Keratinocyte (primary cell): ENCODE data around the gene NUMBL. TPM values are rescaled to one million over a fixed set of nuclear protein-coding genes. Genes with fewer than 3 reads are reported as not detected.

ENCODE experiments used
- DNase-seq: peaks from one replicate; pipeline ENCODE4 v3.0.0-alpha.2; 2011; ENCODE audit warnings: low read depth, missing footprints, low spot score
- FAIRE-seq: peaks from 2 replicates; lab custom pipeline; 2011; peaks lifted over from hg19 to GRCh38; lab: Jason Lieb, UNC
- H2AFZ ChIP-seq: 2 replicates; pipeline ENCODE4 v1.6.0; 2012; ENCODE audit warnings: low read length, control low read depth, inconsistent platforms; ENCODE audit not compliant: control insufficient read depth
- H3K27ac ChIP-seq: 2 replicates; pipeline ENCODE4 v1.5.1; 2011; ENCODE audit warnings: low read length; ENCODE audit not compliant: control insufficient read depth, insufficient read depth
- H3K27me3 ChIP-seq: 3 replicates; pipeline ENCODE4 v1.6.0; 2011; ENCODE audit warnings: low read length; ENCODE audit not compliant: control insufficient read depth, insufficient read depth; ENCODE audit errors: extremely low read depth
- H3K36me3 ChIP-seq, 2 experiments: 2 replicates in 1 of 2; 3 replicates in 1 of 2; pipeline ENCODE4 v1.5.1; 2011; ENCODE audit warnings: low read length in 2 of 2, mild to moderate bottlenecking in 1 of 2; ENCODE audit not compliant: control insufficient read depth in 2 of 2, insufficient read depth in 2 of 2; ENCODE audit errors: extremely low read depth in 1 of 2
- H3K4me1 ChIP-seq: 3 replicates; pipeline ENCODE4 v1.5.1; 2011; ENCODE audit warnings: low read length; ENCODE audit not compliant: control insufficient read depth, insufficient read depth; ENCODE audit errors: extremely low read depth
- H3K4me2 ChIP-seq: 3 replicates; pipeline ENCODE4 v1.6.0; 2011; ENCODE audit warnings: low read depth, low read length; ENCODE audit not compliant: control insufficient read depth, insufficient read depth; ENCODE audit errors: extremely low read depth
- H3K4me3 ChIP-seq, 3 experiments: fragments of 200-600 bp in 1 of 3; sonication (generic) in 1 of 3; 2 replicates in 2 of 3; 3 replicates in 1 of 3; pipeline ENCODE4 v1.5.1; 2011 to 2016; ENCODE audit warnings: low read length in 3 of 3, mild to moderate bottlenecking in 3 of 3, control low read depth in 2 of 3, inconsistent platforms in 1 of 3, low read depth in 1 of 3, mixed read lengths in 1 of 3, mixed run types in 1 of 3, moderate library complexity in 1 of 3; ENCODE audit not compliant: control insufficient read depth in 2 of 3, insufficient read depth in 2 of 3; ENCODE audit errors: extremely low read depth in 1 of 3
- H3K79me2 ChIP-seq: 2 replicates; pipeline ENCODE4 v1.6.0; 2012; ENCODE audit warnings: low read length; ENCODE audit not compliant: control insufficient read depth, insufficient read depth
- H3K9ac ChIP-seq: 3 replicates; pipeline ENCODE4 v1.6.0; 2011; ENCODE audit warnings: low read length; ENCODE audit not compliant: control insufficient read depth, insufficient read depth; ENCODE audit errors: extremely low read depth
- H3K9me1 ChIP-seq: 3 replicates; pipeline ENCODE4 v1.6.0; 2011; ENCODE audit warnings: low read length; ENCODE audit not compliant: control insufficient read depth, insufficient read depth; ENCODE audit errors: extremely low read depth
- H3K9me3 ChIP-seq: 2 replicates; pipeline ENCODE4 v1.5.1; 2012; ENCODE audit warnings: low read depth, low read length; ENCODE audit not compliant: control insufficient read depth
- H4K20me1 ChIP-seq: 3 replicates; pipeline ENCODE4 v1.6.0; 2011; ENCODE audit warnings: low read length; ENCODE audit not compliant: control insufficient read depth, insufficient read depth; ENCODE audit errors: extremely low read depth
- EZH2 ChIP-seq: IDR thresholded peaks from one replicate; pipeline ENCODE4 v1.6.1; 2012; ENCODE audit warnings: inconsistent platforms, mild to moderate bottlenecking, low read length, moderate library complexity
- dilution Hi-C: fragments of 300-500 bp; cut with MboI; formaldehyde crosslinking; loops from one replicate; pipeline ENCODE4 v1.7.0; 2020; ENCODE audit warnings: low sequenced_read_pairs; ENCODE audit not compliant: extremely low pct_ligation_motif_present
- polyA plus RNA-seq, 5 experiments: library from polyadenylated mRNA; depleted of rRNA in 3 of 5; stranded (reverse) in 3 of 5; stranded (forward) in 1 of 5; unstranded in 1 of 5; fragments of >200 nt; gene quantifications; 1 replicate in 1 of 5; 2 replicates in 3 of 5; 3 replicates in 1 of 5; pipeline versions ENCODE4 v1.2.1 to v1.2.3, GENCODE V29; 2011 to 2012; ENCODE audit warnings: missing spikeins in 2 of 5, low read depth in 1 of 5, low replicate concordance in 1 of 5
- TF ChIP-seq, protein P1 (sequence below), 3 experiments: IDR thresholded peaks in 1 of 3; conservative IDR thresholded peaks in 1 of 3; optimal IDR thresholded peaks in 1 of 3; 2 replicates in 2 of 3; 3 replicates in 1 of 3; pipeline versions ENCODE3 to v1.5.1; 2011; ENCODE audit warnings: low read length in 3 of 3, mild to moderate bottlenecking in 3 of 3, moderate library complexity in 2 of 3, control low read depth in 1 of 3, inconsistent platforms in 1 of 3; ENCODE audit not compliant: insufficient read depth in 2 of 3; ENCODE audit errors: extremely low read depth in 1 of 3

The NUMBL gene
- polyA plus RNA-seq, 1 donor (not counting 4 experiments of a cell fraction or from before 2014, with no cell fraction given) = 5.7 TPM

DNA sequence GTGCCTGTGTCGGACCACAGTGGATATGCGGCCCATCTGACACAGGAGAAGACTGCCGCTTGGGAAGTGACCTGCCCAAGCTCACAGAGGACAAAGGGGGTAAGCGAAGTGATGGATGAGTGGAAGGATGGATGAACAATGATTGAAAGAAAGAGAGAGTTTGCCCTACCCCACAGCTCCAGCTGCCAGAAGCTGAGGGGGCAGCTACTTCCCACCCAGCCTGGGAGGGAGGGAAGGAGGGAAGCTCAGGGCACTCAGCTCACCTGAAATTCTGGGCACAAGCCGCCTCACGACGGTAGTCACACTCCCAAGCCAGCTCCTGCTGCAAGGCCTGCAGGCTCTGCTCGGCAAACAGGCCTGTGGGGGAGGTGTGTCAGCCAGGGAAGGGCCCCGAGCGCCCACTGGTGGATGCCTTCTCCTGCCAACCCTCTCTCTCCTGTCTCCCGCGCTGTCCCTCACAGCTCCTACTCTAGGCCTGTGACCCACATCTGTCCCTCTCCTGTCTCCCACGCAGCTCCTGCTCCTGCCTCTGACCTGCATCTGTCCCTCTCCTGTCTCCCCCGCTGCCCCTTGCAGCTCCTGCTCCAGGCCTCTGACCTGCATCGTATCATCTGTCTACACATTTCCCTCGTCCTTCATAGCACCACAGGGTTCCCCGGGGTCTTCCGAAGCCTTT, 12.0 kb upstream of the NUMBL start:
- no peaks in the 10 kb centered on the region for H3K9me1 ChIP-seq
- no peaks in the 10 kb centered on the region for H3K27me3 ChIP-seq
- H3K9ac ChIP-seq = no peak overlapping the region
- no peaks in the 10 kb centered on the region for H3K9me3 ChIP-seq
- H3K4me2 ChIP-seq = no peak overlapping the region
- no peak overlapping the region for H3K27ac ChIP-seq
- no peak overlapping the region for H2AFZ ChIP-seq
- no peaks in the 10 kb centered on the region for H3K79me2 ChIP-seq
- DNase-seq = no peak
- H4K20me1 ChIP-seq = no peaks in the 10 kb centered on the region
- no peak overlapping the region for H3K4me3 ChIP-seq
- FAIRE-seq = no peak
- dilution Hi-C loops = no loop called here
- TF ChIP-seq EZH2 = no peak
- TF ChIP-seq, protein P1, sequence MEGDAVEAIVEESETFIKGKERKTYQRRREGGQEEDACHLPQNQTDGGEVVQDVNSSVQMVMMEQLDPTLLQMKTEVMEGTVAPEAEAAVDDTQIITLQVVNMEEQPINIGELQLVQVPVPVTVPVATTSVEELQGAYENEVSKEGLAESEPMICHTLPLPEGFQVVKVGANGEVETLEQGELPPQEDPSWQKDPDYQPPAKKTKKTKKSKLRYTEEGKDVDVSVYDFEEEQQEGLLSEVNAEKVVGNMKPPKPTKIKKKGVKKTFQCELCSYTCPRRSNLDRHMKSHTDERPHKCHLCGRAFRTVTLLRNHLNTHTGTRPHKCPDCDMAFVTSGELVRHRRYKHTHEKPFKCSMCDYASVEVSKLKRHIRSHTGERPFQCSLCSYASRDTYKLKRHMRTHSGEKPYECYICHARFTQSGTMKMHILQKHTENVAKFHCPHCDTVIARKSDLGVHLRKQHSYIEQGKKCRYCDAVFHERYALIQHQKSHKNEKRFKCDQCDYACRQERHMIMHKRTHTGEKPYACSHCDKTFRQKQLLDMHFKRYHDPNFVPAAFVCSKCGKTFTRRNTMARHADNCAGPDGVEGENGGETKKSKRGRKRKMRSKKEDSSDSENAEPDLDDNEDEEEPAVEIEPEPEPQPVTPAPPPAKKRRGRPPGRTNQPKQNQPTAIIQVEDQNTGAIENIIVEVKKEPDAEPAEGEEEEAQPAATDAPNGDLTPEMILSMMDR (optimal IDR thresholded peaks at IDR 0.05 in 1 of 3, IDR thresholded peaks at IDR 0.05 in 1 of 3, conservative IDR thresholded peaks at IDR 0.05 in 1 of 3; ENCODE audit: extremely low read depth in 1 of 3, insufficient read depth in 2 of 3, low read length in 3 of 3) = peak; percentile 45 to 88 (median 79)
- peaks cover 21 to 32% of the 10 kb centered on the region in 2 experiments for H3K36me3 ChIP-seq
- no peaks in the 10 kb centered on the region for H3K4me1 ChIP-seq

DNA sequence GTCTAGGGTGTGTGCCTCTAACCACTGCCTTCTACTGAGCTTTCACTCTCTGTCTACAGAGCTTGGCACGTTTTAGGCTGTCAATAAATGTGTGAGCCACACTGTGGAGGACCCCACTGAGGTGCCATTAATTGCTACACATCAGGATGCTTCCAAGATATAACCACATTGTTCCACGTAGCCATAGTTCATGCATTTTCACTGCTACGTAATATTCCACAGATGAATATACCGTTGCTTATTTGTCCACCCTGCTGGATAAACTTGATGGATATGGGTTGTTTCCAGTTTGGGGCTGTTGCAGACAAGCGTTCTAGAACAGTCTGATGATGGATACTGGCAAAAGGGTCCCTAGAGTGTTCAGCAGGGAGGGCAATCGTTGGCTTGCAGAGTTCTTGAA, 11.3 kb upstream of the NUMBL start:
- no peak overlapping the region for H3K27ac ChIP-seq
- H3K9me3 ChIP-seq = no peaks in the 10 kb centered on the region
- H3K27me3 ChIP-seq = no peaks in the 10 kb centered on the region
- no peak overlapping the region for H2AFZ ChIP-seq
- dilution Hi-C loops = no loop called here
- no peak overlapping the region for H3K4me3 ChIP-seq
- H3K4me1 ChIP-seq = no peaks in the 10 kb centered on the region
- H3K36me3 ChIP-seq = peaks cover 21 to 35% of the 10 kb centered on the region in 2 experiments
- TF ChIP-seq EZH2 = no peak
- TF ChIP-seq, protein P1 (optimal IDR thresholded peaks at IDR 0.05 in 1 of 3, IDR thresholded peaks at IDR 0.05 in 1 of 3, conservative IDR thresholded peaks at IDR 0.05 in 1 of 3; ENCODE audit: extremely low read depth in 1 of 3, insufficient read depth in 2 of 3, low read length in 3 of 3) = no peak
- H3K9me1 ChIP-seq = no peaks in the 10 kb centered on the region
- no peaks in the 10 kb centered on the region for H3K79me2 ChIP-seq
- H3K4me2 ChIP-seq = no peak overlapping the region
- no peaks in the 10 kb centered on the region for H4K20me1 ChIP-seq
- no peak for FAIRE-seq
- DNase-seq = no peak
- H3K9ac ChIP-seq = no peak overlapping the region
